IMR-90 (cell line): ENCODE measurements around the gene KRT79.

Experiments
- CEBPB ChIP-seq: IDR thresholded peaks from 2 replicates; pipeline ENCODE4 v1.6.1; 2012; ENCODE audit warnings: low read depth, low read length, improper control_type of control experiment
- CTCF ChIP-seq: conservative IDR thresholded peaks from 2 replicates; pipeline ENCODE4 v1.5.1; 2012; ENCODE audit warnings: mild to moderate bottlenecking, low read depth, low read length, improper control_type of control experiment
- MAFK ChIP-seq: IDR thresholded peaks from 2 replicates; pipeline ENCODE4 v1.6.1; 2012; ENCODE audit warnings: low read depth, low read length, improper control_type of control experiment
- MAZ ChIP-seq: IDR thresholded peaks from 2 replicates; pipeline ENCODE4 v1.6.1; 2012; ENCODE audit warnings: low read depth, mild to moderate bottlenecking, low read length, improper control_type of control experiment, moderate library complexity, borderline replicate concordance
- POLR2A ChIP-seq: IDR thresholded peaks from 2 replicates; pipeline ENCODE4 v1.6.1; 2012; ENCODE audit warnings: mild to moderate bottlenecking, low read depth, low read length
- RCOR1 ChIP-seq: IDR thresholded peaks from 2 replicates; pipeline ENCODE4 v1.6.1; 2012; ENCODE audit warnings: mild to moderate bottlenecking, low read length, improper control_type of control experiment; ENCODE audit not compliant: insufficient replicate concordance
- USF2 ChIP-seq: fragments of 150-350 bp; IDR thresholded peaks from 2 replicates; pipeline ENCODE4 v1.6.1; 2017; ENCODE audit warnings: mild to moderate bottlenecking, antibody characterized with exemption, low read length, low read depth

- TF ChIP-seq CTCF (no peak), MAZ (no peak), CEBPB (no peak), USF2 (no peak), POLR2A (no peak), MAFK (no peak), RCOR1 (no peak)
These were observed 3.9 kb downstream of the KRT79 start for GRCh38 chr12:52829986-52830770.
